SK-N-MC (cell line): Measurements from ENCODE around the gene ZNHIT2.

Source experiments
- DNase-seq: peaks from one replicate; pipeline ENCODE4 v3.0.0-alpha.2; 2011; ENCODE audit warnings: low read depth, low spot score
- H3K27ac ChIP-seq: fragments of 200-600 bp; sonication (generic); 2 replicates; pipeline ENCODE4 v1.5.1; 2016; ENCODE audit warnings: mixed run types
- H3K36me3 ChIP-seq: fragments of 200-600 bp; sonication (generic); 2 replicates; pipeline ENCODE4 v1.6.1; 2017; ENCODE audit warnings: antibody characterized with exemption, low read length, mixed read lengths; ENCODE audit not compliant: insufficient read depth
- H3K4me3 ChIP-seq: fragments of 200-600 bp; sonication (generic); 2 replicates; pipeline ENCODE4 v1.5.1; 2016
- H3K9ac ChIP-seq: fragments of 200-600 bp; sonication (generic); 2 replicates; pipeline ENCODE4 v1.8.0; 2017; ENCODE audit warnings: mixed run types, mixed read lengths; ENCODE audit not compliant: insufficient read length
- H3K9me3 ChIP-seq: fragments of 200-600 bp; sonication (generic); 2 replicates; pipeline ENCODE4 v1.6.1; 2017; ENCODE audit warnings: low read depth, mild to moderate bottlenecking, antibody characterized with exemption, low read length, moderate library complexity, mixed read lengths
- EZH2 ChIP-seq: fragments of 200-600 bp; sonication (generic); IDR thresholded peaks from one replicate; pipeline ENCODE4 v1.6.1; 2017; ENCODE audit warnings: antibody characterized with exemption
- FOXP2 ChIP-seq: optimal IDR thresholded peaks from 2 replicates; pipeline ENCODE3; 2011; ENCODE audit warnings: mild to moderate bottlenecking, moderate library complexity; ENCODE audit not compliant: insufficient read depth; ENCODE audit errors: extremely low read length, control extremely low read depth
- POLR2AphosphoS5 ChIP-seq: IDR thresholded peaks from 2 replicates; pipeline ENCODE4 v1.6.1; 2012; ENCODE audit warnings: mild to moderate bottlenecking, low read depth, low read length, borderline replicate concordance

The ZNHIT2 gene

GRCh38 chr11:65131895-65132237, 14.4 kb upstream of the ZNHIT2 start:
- TF ChIP-seq POLR2AphosphoS5 (no peak), FOXP2 (no peak), EZH2 (no peak)
- Histone ChIP-seq H3K9me3 (no peaks in the 10 kb centered on the region), H3K9ac (no peak overlapping the region), H3K4me3 (no peak overlapping the region), H3K36me3 (peaks cover 24% of the 10 kb centered on the region; the same call in 1 of the 2 replicates), H3K27ac (no peak overlapping the region)
- DNase-seq: no peak

GRCh38 chr11:65131417-65131776, 13.9 kb upstream of the ZNHIT2 start:
- TF ChIP-seq EZH2 (no peak), FOXP2 (no peak), POLR2AphosphoS5 (no peak)
- peaks cover 29% of the 10 kb centered on the region; the same call in 1 of the 2 replicates for H3K36me3 ChIP-seq
- H3K9me3 ChIP-seq: no peaks in the 10 kb centered on the region
- no peak overlapping the region for H3K9ac ChIP-seq
- H3K4me3 ChIP-seq: no peak overlapping the region
- no peak overlapping the region for H3K27ac ChIP-seq
- DNase-seq: no peak

- H3K9ac ChIP-seq: no peak overlapping the region
- peaks cover 33% of the 10 kb centered on the region; the same call in 1 of the 2 replicates for H3K36me3 ChIP-seq
Observed at GRCh38 chr11:65130631-65131416, 13.3 kb upstream of the ZNHIT2 start.

GRCh38 chr11:65129649-65130441, 12.3 kb upstream of the ZNHIT2 start:
- TF ChIP-seq FOXP2 (no peak), POLR2AphosphoS5 (no peak), EZH2 (no peak)
- H3K9me3 ChIP-seq: no peaks in the 10 kb centered on the region
- no peak overlapping the region for H3K9ac ChIP-seq
- no peak overlapping the region for H3K27ac ChIP-seq
- no peak overlapping the region for H3K4me3 ChIP-seq
- H3K36me3 ChIP-seq: peaks cover 37% of the 10 kb centered on the region
- DNase-seq: no peak

More at GRCh38 chr11:65130631-65131416, 13.3 kb upstream of the ZNHIT2 start:
- Histone ChIP-seq H3K27ac (no peak overlapping the region), H3K9me3 (no peaks in the 10 kb centered on the region), H3K4me3 (no peak overlapping the region)
- no peak for DNase-seq
- TF ChIP-seq EZH2 (no peak), POLR2AphosphoS5 (no peak), FOXP2 (no peak)

GRCh38 chr11:65128182-65129145, 11.0 kb upstream of the ZNHIT2 start:
- DNase-seq: no peak
- TF ChIP-seq POLR2AphosphoS5: no peak
- TF ChIP-seq FOXP2: no peak
- TF ChIP-seq EZH2: no peak
- no peak overlapping the region for H3K4me3 ChIP-seq
- H3K9me3 ChIP-seq: no peaks in the 10 kb centered on the region
- peaks cover 43% of the 10 kb centered on the region for H3K36me3 ChIP-seq
- H3K27ac ChIP-seq: no peak overlapping the region
- H3K9ac ChIP-seq: no peak overlapping the region

- Histone ChIP-seq H3K4me3 (no peak overlapping the region), H3K27ac (no peak overlapping the region; the same call in 1 of the 2 replicates), H3K9ac (no peak overlapping the region), H3K9me3 (no peaks in the 10 kb centered on the region), H3K36me3 (peaks cover 43% of the 10 kb centered on the region)
- TF ChIP-seq FOXP2: no peak
- no peak for TF ChIP-seq POLR2AphosphoS5
- no peak for TF ChIP-seq EZH2
- DNase-seq: no peak
Observed at GRCh38 chr11:65127473-65128181, 10.1 kb upstream of the ZNHIT2 start.

- TF ChIP-seq POLR2AphosphoS5 (no peak; the same call in 1 of the 2 replicates), EZH2 (no peak), FOXP2 (no peak)
- Histone ChIP-seq H3K9ac (no peak overlapping the region), H3K9me3 (no peaks in the 10 kb centered on the region), H3K27ac (no peak overlapping the region), H3K4me3 (no peak overlapping the region), H3K36me3 (peaks cover 43% of the 10 kb centered on the region)
- DNase-seq: no peak
Observed at GRCh38 chr11:65126624-65127274, 9.2 kb upstream of the ZNHIT2 start.
